Neural cell (in vitro differentiated cells): ENCODE results near the gene SCTR. TPM values are rescaled to one million over a fixed set of nuclear protein-coding genes. Genes with fewer than 3 reads are reported as not detected.

ENCODE experiments used
- H2AFZ ChIP-seq: fragments of 200-600, 300-800 bp; sonication (generic), shearing (Covaris generic); 2 replicates; pipeline ENCODE4 v1.6.0; 2014; ENCODE audit warnings: low read depth, mild to moderate bottlenecking, antibody characterized with exemption, low read length, moderate library complexity
- H3F3A ChIP-seq: fragments of 200-600 bp; shearing (Covaris generic); 2 replicates; pipeline ENCODE4 v1.6.1; 2016; ENCODE audit warnings: mild to moderate bottlenecking, moderate library complexity, mixed read lengths, antibody characterized with exemption, low read length; ENCODE audit not compliant: insufficient read depth, poor library complexity, severe bottlenecking
- H3K27ac ChIP-seq: fragments of 200-600, 300-800 bp; sonication (generic), shearing (Covaris generic); 2 replicates; pipeline ENCODE4 v1.5.1; 2014; ENCODE audit warnings: mild to moderate bottlenecking, low read length, moderate library complexity
- H3K27me3 ChIP-seq: fragments of 300-800, 200-600 bp; sonication (generic), shearing (Covaris generic); 2 replicates; pipeline ENCODE4 v1.6.0; 2014; ENCODE audit warnings: mild to moderate bottlenecking, low read depth, low read length, moderate library complexity; ENCODE audit not compliant: insufficient read depth
- H3K36me3 ChIP-seq: fragments of 300-800, 200-600 bp; sonication (generic), shearing (Covaris generic); 2 replicates; pipeline ENCODE4 v1.5.1; 2014; ENCODE audit warnings: mild to moderate bottlenecking, antibody characterized with exemption, low read length, moderate library complexity; ENCODE audit not compliant: insufficient read depth
- H3K4me2 ChIP-seq: fragments of 300-800, 200-600 bp; sonication (generic), shearing (Covaris generic); 2 replicates; pipeline ENCODE4 v1.6.0; 2014; ENCODE audit warnings: mild to moderate bottlenecking, low read length
- H3K4me3 ChIP-seq: fragments of 300-800, 200-600 bp; sonication (generic), shearing (Covaris generic); 2 replicates; pipeline ENCODE4 v1.5.1; 2014; ENCODE audit warnings: mild to moderate bottlenecking, low read length, moderate library complexity
- H3K79me2 ChIP-seq: fragments of 200-600 bp; shearing (Covaris generic); replicated peaks from 2 replicates; pipeline ENCODE4 v1.6.0; 2014; ENCODE audit warnings: mild to moderate bottlenecking, low read length, moderate library complexity; ENCODE audit not compliant: insufficient read depth
- H3K9ac ChIP-seq: fragments of 300-800, 200-600 bp; sonication (generic), shearing (Covaris generic); 2 replicates; pipeline ENCODE4 v1.6.1; 2016; ENCODE audit warnings: mild to moderate bottlenecking, low read length, mixed read lengths
- H3K9me2 ChIP-seq: fragments of 200-600 bp; shearing (Covaris generic); 2 replicates; pipeline ENCODE4 v1.6.1; 2016; ENCODE audit warnings: mild to moderate bottlenecking, low read length, mixed read lengths; ENCODE audit not compliant: insufficient read depth
- H3K9me3 ChIP-seq: fragments of 200-600, 300-800 bp; sonication (generic), shearing (Covaris generic); 2 replicates; pipeline ENCODE4 v1.6.1; 2016; ENCODE audit warnings: mild to moderate bottlenecking, mixed run types, low read length, moderate library complexity, mixed read lengths
- H4K20me1 ChIP-seq: fragments of 200-600 bp; shearing (Covaris generic); 2 replicates; pipeline ENCODE4 v1.6.1; 2016; ENCODE audit warnings: mild to moderate bottlenecking, mixed run types; ENCODE audit not compliant: insufficient read depth
- EP300 ChIP-seq: fragments of 450-650 bp; conservative IDR thresholded peaks from 2 replicates; pipeline ENCODE4 v1.6.1; 2014; ENCODE audit warnings: antibody characterized with exemption, mild to moderate bottlenecking, moderate library complexity; ENCODE audit not compliant: poor library complexity, severe bottlenecking
- EZH2 ChIP-seq: fragments of 200-600, 300-800 bp; shearing (Covaris generic), sonication (generic); IDR thresholded peaks from 2 replicates; pipeline ENCODE4 v1.6.1; 2014; ENCODE audit warnings: antibody characterized with exemption, low read length, borderline replicate concordance, mild to moderate bottlenecking; ENCODE audit not compliant: insufficient read depth, poor library complexity, severe bottlenecking
- MXI1 ChIP-seq: fragments of 450-650 bp; conservative IDR thresholded peaks from 2 replicates; pipeline ENCODE4 v1.6.1; 2014; ENCODE audit warnings: antibody characterized with exemption, mild to moderate bottlenecking; ENCODE audit not compliant: poor library complexity, severe bottlenecking
- POLR2AphosphoS5 ChIP-seq: IDR thresholded peaks from 2 replicates; pipeline ENCODE4 v1.6.1; 2012
- RAD21 ChIP-seq: fragments of 450-650 bp; conservative IDR thresholded peaks from 2 replicates; pipeline ENCODE4 v1.6.1; 2014; ENCODE audit warnings: antibody characterized with exemption, mild to moderate bottlenecking, moderate library complexity
- REST ChIP-seq: IDR thresholded peaks from 2 replicates; pipeline ENCODE4 v1.6.1; 2012; ENCODE audit warnings: borderline replicate concordance
- SMC3 ChIP-seq: fragments of 450-650 bp; conservative IDR thresholded peaks from 2 replicates; pipeline ENCODE4 v1.6.1; 2014; ENCODE audit warnings: antibody characterized with exemption, mild to moderate bottlenecking, moderate library complexity; ENCODE audit not compliant: poor library complexity
- TAF1 ChIP-seq: IDR thresholded peaks from 2 replicates; pipeline ENCODE4 v1.6.1; 2012; ENCODE audit warnings: low read depth
- polyA plus RNA-seq: library from polyadenylated mRNA; depleted of rRNA; stranded (reverse); fragments of >200 nt; gene quantifications from 2 replicates; pipeline ENCODE4 v1.2.3, GENCODE V29; 2014
- TF ChIP-seq, protein P1 (sequence below): fragments of 450-650 bp; IDR thresholded peaks from 2 replicates; pipeline ENCODE4 v1.5.1; 2014; ENCODE audit warnings: antibody characterized with exemption, mild to moderate bottlenecking, moderate library complexity; ENCODE audit not compliant: poor library complexity, severe bottlenecking

SCTR gene
- polyA plus RNA-seq, 1 donor from 2014 or later = 0.12 TPM

GRCh38 chr2:119434664-119435063 is 89.6 kb downstream of the SCTR start:
- H3K27me3 ChIP-seq = peaks cover 31% of the 10 kb centered on the region
- H3K36me3 ChIP-seq = no peaks in the 10 kb centered on the region
- H3F3A ChIP-seq = no peaks in the 10 kb centered on the region
- no peak overlapping the region for H3K4me3 ChIP-seq
- H2AFZ ChIP-seq = no peak overlapping the region
- H4K20me1 ChIP-seq = no peaks in the 10 kb centered on the region
- no peak overlapping the region for H3K4me2 ChIP-seq
- H3K79me2 ChIP-seq = no peaks in the 10 kb centered on the region
- TF ChIP-seq RAD21 = no peak
- TF ChIP-seq MXI1 = no peak
- TF ChIP-seq EP300 = no peak
- TF ChIP-seq REST = no peak
- TF ChIP-seq TAF1 = no peak
- TF ChIP-seq POLR2AphosphoS5 = no peak
- no peak for TF ChIP-seq SMC3
- TF ChIP-seq, protein P1, sequence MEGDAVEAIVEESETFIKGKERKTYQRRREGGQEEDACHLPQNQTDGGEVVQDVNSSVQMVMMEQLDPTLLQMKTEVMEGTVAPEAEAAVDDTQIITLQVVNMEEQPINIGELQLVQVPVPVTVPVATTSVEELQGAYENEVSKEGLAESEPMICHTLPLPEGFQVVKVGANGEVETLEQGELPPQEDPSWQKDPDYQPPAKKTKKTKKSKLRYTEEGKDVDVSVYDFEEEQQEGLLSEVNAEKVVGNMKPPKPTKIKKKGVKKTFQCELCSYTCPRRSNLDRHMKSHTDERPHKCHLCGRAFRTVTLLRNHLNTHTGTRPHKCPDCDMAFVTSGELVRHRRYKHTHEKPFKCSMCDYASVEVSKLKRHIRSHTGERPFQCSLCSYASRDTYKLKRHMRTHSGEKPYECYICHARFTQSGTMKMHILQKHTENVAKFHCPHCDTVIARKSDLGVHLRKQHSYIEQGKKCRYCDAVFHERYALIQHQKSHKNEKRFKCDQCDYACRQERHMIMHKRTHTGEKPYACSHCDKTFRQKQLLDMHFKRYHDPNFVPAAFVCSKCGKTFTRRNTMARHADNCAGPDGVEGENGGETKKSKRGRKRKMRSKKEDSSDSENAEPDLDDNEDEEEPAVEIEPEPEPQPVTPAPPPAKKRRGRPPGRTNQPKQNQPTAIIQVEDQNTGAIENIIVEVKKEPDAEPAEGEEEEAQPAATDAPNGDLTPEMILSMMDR = no peak
- TF ChIP-seq EZH2 = no peak
- no peak overlapping the region for H3K9ac ChIP-seq
- no peaks in the 10 kb centered on the region for H3K9me2 ChIP-seq
- H3K9me3 ChIP-seq = no peaks in the 10 kb centered on the region
- H3K27ac ChIP-seq = no peak overlapping the region

DNA sequence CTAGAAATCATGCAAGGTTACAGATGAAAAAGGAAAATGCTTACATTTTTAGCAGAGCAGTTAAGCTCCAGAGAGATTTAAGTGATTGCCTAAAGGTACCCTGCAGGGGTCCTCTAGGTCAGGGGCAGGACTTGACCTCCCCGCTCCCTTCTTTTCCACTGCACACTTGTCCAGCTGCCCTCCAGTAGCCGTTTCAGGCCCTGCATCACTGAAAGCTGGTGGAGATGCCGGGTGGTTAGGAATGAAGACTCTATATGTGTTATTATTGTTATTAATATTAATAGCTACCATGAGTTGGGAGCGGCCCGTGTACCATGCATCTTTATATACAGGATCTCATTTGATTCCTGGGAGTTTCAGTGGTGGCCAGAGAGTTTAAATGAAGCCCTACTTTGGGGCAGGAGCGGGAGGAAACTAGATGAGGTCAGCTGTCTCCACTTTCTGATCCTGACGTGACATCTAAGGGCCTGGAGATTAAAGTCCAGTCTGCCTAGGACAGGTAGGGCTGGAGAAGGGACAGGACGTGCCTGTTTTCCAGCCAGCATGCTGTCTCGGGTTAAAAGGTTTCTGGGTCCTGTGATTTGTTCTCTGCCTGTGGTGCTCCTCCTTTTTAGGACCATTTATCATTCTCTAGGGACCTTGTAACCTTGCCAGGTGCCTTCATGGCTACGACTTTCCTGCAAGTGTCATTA is 90.5 kb downstream of the SCTR start:
- Histone ChIP-seq H3K27me3 (peaks cover 34% of the 10 kb centered on the region), H3K79me2 (no peaks in the 10 kb centered on the region), H3K4me3 (no peak overlapping the region), H3K9ac (no peak overlapping the region), H2AFZ (no peak overlapping the region), H3K27ac (no peak overlapping the region), H3K4me2 (no peak overlapping the region), H3K9me3 (no peaks in the 10 kb centered on the region), H3K9me2 (no peaks in the 10 kb centered on the region), H3K36me3 (no peaks in the 10 kb centered on the region), H3F3A (no peaks in the 10 kb centered on the region), H4K20me1 (no peaks in the 10 kb centered on the region)
- TF ChIP-seq MXI1 (no peak), TAF1 (no peak), SMC3 (no peak), EP300 (no peak), REST (no peak), POLR2AphosphoS5 (no peak), EZH2 (no peak), RAD21 (no peak)
- TF ChIP-seq, protein P1 = no peak
